SK-N-MC (cell line): ENCODE measurements around the gene ZEB2.

Experiments
- EZH2 ChIP-seq: fragments of 200-600 bp; sonication (generic); IDR thresholded peaks from one replicate; pipeline ENCODE4 v1.6.1; 2017; ENCODE audit warnings: antibody characterized with exemption
- FOXP2 ChIP-seq: optimal IDR thresholded peaks from 2 replicates; pipeline ENCODE3; 2011; ENCODE audit warnings: mild to moderate bottlenecking, moderate library complexity; ENCODE audit not compliant: insufficient read depth; ENCODE audit errors: extremely low read length, control extremely low read depth
- POLR2AphosphoS5 ChIP-seq: IDR thresholded peaks from 2 replicates; pipeline ENCODE4 v1.6.1; 2012; ENCODE audit warnings: mild to moderate bottlenecking, low read depth, low read length, borderline replicate concordance

DNA sequence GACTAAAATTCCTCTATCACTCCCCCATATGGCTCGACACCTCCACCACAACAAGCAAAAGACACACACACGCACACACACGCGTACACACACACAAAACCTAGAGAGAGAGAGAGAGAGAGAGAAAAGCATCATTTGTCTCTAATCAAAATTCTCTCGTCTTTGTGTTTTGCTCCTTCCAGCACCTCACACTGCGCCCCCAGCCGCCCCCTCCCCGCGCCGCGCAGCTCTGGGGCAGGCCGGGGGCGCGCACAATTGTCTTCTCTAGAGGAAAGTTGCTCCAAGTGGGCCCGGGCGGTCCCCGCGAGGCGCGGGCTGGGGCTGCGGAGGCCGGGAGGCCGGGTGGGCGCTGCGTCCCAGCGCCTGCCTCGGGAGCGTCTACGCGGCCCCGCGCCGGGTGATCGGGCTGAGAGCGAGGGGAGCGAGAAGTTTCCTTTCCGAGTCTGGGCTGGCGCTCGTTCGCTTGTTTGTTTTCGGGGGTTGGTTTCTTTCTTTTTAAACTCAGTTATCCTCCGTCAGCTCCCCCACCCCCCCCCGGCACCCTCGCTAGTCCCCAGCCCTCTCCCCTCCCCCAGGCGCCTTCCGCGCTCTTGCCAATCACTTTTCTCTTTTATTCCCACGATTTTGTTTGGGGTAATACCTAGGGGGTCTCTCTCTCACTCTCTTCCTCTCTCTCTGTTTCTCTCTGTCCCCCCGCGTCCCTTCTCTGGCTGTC lies 4.1 kb downstream of the ZEB2 start:
- no peak for TF ChIP-seq EZH2
- TF ChIP-seq POLR2AphosphoS5, result peak; percentile 33
- no peak for TF ChIP-seq FOXP2
